PC-3 (cell line): Measurements from ENCODE around the gene LRRC66. TPM values are rescaled to one million over a fixed set of nuclear protein-coding genes. Genes with fewer than 3 reads are reported as not detected.

Source experiments
- ATAC-seq: fragments of 200-7000 bp; cut with Tn5 transposase; 2 replicates; pipeline ENCODE4 v1.9.1; 2020; ENCODE audit warnings: mild to moderate bottlenecking, moderate library complexity
- BruUV-seq: library from RNA; stranded (reverse); fragments of 400-500 nt; replicated peaks from 2 replicates; lab custom pipeline; 2021; lab: Mats Ljungman, UMichigan
- CTCF ChIA-PET: fragments of 300-600 bp; sonication (Branson Sonifier 250); formaldehyde crosslinking; loops from one replicate; lab custom pipeline; 2022; ENCODE audit warnings: antibody characterized with exemption; lab: Charles Lee
- POLR2A ChIA-PET: fragments of 300-600 bp; sonication (Branson Sonifier 250); formaldehyde crosslinking; loops from one replicate; lab custom pipeline; 2022; ENCODE audit warnings: antibody characterized with exemption; ENCODE audit not compliant: unreplicated experiment; lab: Charles Lee
- DNase-seq: peaks from one replicate; pipeline ENCODE4 v3.0.0-alpha.2; 2015
- H2AFZ ChIP-seq: fragments of 300-600 bp; sonication (generic); 2 replicates; pipeline ENCODE4 v1.6.0; 2016; ENCODE audit warnings: antibody characterized with exemption, low read length
- H3F3A ChIP-seq: fragments of 300-600 bp; sonication (generic); one replicate; pipeline ENCODE4 v1.6.0; 2017; ENCODE audit warnings: antibody characterized with exemption, low read length, control low read depth, mild to moderate bottlenecking; ENCODE audit not compliant: unreplicated experiment
- H3K27ac ChIP-seq: fragments of 300-600 bp; sonication (generic); 2 replicates; pipeline ENCODE4 v1.5.1; 2016; ENCODE audit warnings: mild to moderate bottlenecking, low read length
- H3K27me3 ChIP-seq: fragments of 300-600 bp; sonication (generic); 2 replicates; pipeline ENCODE4 v1.6.1; 2016; ENCODE audit warnings: low read length, mixed read lengths
- H3K36me3 ChIP-seq: fragments of 300-600 bp; sonication (generic); 2 replicates; pipeline ENCODE4 v1.6.1; 2016; ENCODE audit warnings: low read depth, mixed run types, low read length, mixed read lengths
- H3K4me1 ChIP-seq: fragments of 300-600 bp; sonication (generic); 2 replicates; pipeline ENCODE4 v1.5.1; 2016; ENCODE audit warnings: low read length; ENCODE audit not compliant: insufficient read depth
- H3K4me2 ChIP-seq: fragments of 300-600 bp; sonication (generic); 2 replicates; pipeline ENCODE4 v1.6.0; 2016; ENCODE audit warnings: low read length
- H3K4me3 ChIP-seq: fragments of 300-600 bp; sonication (generic); 2 replicates; pipeline ENCODE4 v1.5.1; 2016; ENCODE audit warnings: mild to moderate bottlenecking, low read length, mixed read lengths
- H3K79me2 ChIP-seq: fragments of 300-600 bp; sonication (generic); 2 replicates; pipeline ENCODE4 v1.6.1; 2017; ENCODE audit warnings: low read length, mixed read lengths
- H3K9ac ChIP-seq: fragments of 300-600 bp; sonication (generic); 2 replicates; pipeline ENCODE4 v1.6.0; 2016; ENCODE audit warnings: mild to moderate bottlenecking, low read length
- H3K9me2 ChIP-seq: fragments of 300-600 bp; sonication (generic); replicated peaks from 2 replicates; pipeline ENCODE4 v1.6.1; 2016; ENCODE audit warnings: mixed run types, low read length, mixed read lengths
- H3K9me3 ChIP-seq: fragments of 300-600 bp; sonication (generic); 2 replicates; pipeline ENCODE4 v1.6.1; 2016; ENCODE audit warnings: low read length, mixed read lengths
- H4K20me1 ChIP-seq: fragments of 300-600 bp; sonication (generic); 2 replicates; pipeline ENCODE4 v1.6.1; 2016; ENCODE audit warnings: low read length, mixed read lengths
- CTCF ChIP-seq: fragments of 300-600 bp; sonication (generic); conservative IDR thresholded peaks from 2 replicates; pipeline ENCODE4 v1.5.1; 2017; ENCODE audit warnings: antibody characterized with exemption, low read depth, mild to moderate bottlenecking, low read length
- EZH2 ChIP-seq: fragments of 300-600 bp; sonication (generic); IDR thresholded peaks from one replicate; pipeline ENCODE4 v1.6.1; 2017; ENCODE audit warnings: antibody characterized with exemption, mild to moderate bottlenecking, low read length; ENCODE audit not compliant: unreplicated experiment
- EZH2phosphoT487 ChIP-seq: fragments of 300-600 bp; sonication (generic); IDR thresholded peaks from 2 replicates; pipeline ENCODE4 v1.6.1; 2018; ENCODE audit warnings: mild to moderate bottlenecking, antibody characterized with exemption, low read length, borderline replicate concordance
- intact Hi-C: fragments of 100-400 bp; cut with micrococcal nuclease; formaldehyde crosslinking; loops from 2 replicates; pipeline ENCODE4 v1.9.0; 2023
- total RNA-seq: library from RNA; depleted of rRNA; stranded (reverse); fragments of >200 nt; gene quantifications from 2 replicates; pipeline ENCODE4 v1.2.3, GENCODE V29; 2014

Gene LRRC66
- total RNA-seq, 1 experiment from 2014 or later, result 1.1 TPM

- H3K9me2 ChIP-seq, result no peaks in the 10 kb centered on the region
- H3K27ac ChIP-seq, result 0 out of 2 replicates have a peak overlapping the region, but pooled peaks have one; percentile 16
- ChIA-PET CTCF (no interaction called here), POLR2A (interaction anchor here (1.2 kb wide), 1 partner anchor 9 kb away, joined by 5 read pairs; the partner anchor contains the start of gene SGCB)
- no peaks in the 10 kb centered on the region for H3K27me3 ChIP-seq
- DNase-seq, result peak; percentile 96
- intact Hi-C loops, result loop anchor here (1.0 kb wide), 2 partner anchors 8 to 73 kb away; no protein-coding TSS in a partner anchor
- H3F3A ChIP-seq, result peaks cover 4% of the 10 kb centered on the region
- peak; percentile 99 for ATAC-seq
- peaks cover 14% of the 10 kb centered on the region for H3K4me1 ChIP-seq
- H3K4me3 ChIP-seq, result no peak overlapping the region
- H3K9me3 ChIP-seq, result no peaks in the 10 kb centered on the region
- no peaks in the 10 kb centered on the region for H4K20me1 ChIP-seq
- no TSS peak for BruUV-seq
- H3K36me3 ChIP-seq, result peaks cover 37% of the 10 kb centered on the region
- no peak overlapping the region for H3K9ac ChIP-seq
- no peak overlapping the region for H2AFZ ChIP-seq
- no peak for TF ChIP-seq CTCF
- no peak for TF ChIP-seq EZH2phosphoT487
- no peak for TF ChIP-seq EZH2
- peak overlapping the region; percentile 22 for H3K4me2 ChIP-seq
- peaks cover 8% of the 10 kb centered on the region; the same call in 1 of the 2 replicates for H3K79me2 ChIP-seq
Measured at GRCh38 chr4:52028970-52029369, 8.8 kb upstream of the LRRC66 start.

GRCh38 chr4:52017814-52018213 is 2.3 kb downstream of the LRRC66 start:
- DNase-seq (no peak), ATAC-seq (no peak)
- H3K36me3 ChIP-seq, result peaks cover 1% of the 10 kb centered on the region; the same call in 1 of the 2 replicates
- H3K9me2 ChIP-seq, result no peaks in the 10 kb centered on the region
- no peaks in the 10 kb centered on the region for H3K27me3 ChIP-seq
- H3K27ac ChIP-seq, result no peak overlapping the region
- no TSS peak for BruUV-seq
- no peak overlapping the region for H3K9ac ChIP-seq
- TF ChIP-seq CTCF, result no peak
- no peak for TF ChIP-seq EZH2
- TF ChIP-seq EZH2phosphoT487, result no peak
- ChIA-PET POLR2A (no interaction called here), CTCF (no interaction called here)
- H2AFZ ChIP-seq, result no peak overlapping the region
- peaks cover 19% of the 10 kb centered on the region for H3K4me1 ChIP-seq
- peaks cover 3% of the 10 kb centered on the region for H3F3A ChIP-seq
- intact Hi-C loops, result no loop called here
- H4K20me1 ChIP-seq, result no peaks in the 10 kb centered on the region
- no peaks in the 10 kb centered on the region for H3K9me3 ChIP-seq
- H3K4me2 ChIP-seq, result no peak overlapping the region
- no peaks in the 10 kb centered on the region for H3K79me2 ChIP-seq
- H3K4me3 ChIP-seq, result no peak overlapping the region

- intact Hi-C loops, result no loop called here
- Histone ChIP-seq H3K9me3 (no peaks in the 10 kb centered on the region), H3K4me2 (no peak overlapping the region), H3K79me2 (no peaks in the 10 kb centered on the region), H3K9ac (no peak overlapping the region), H3K9me2 (no peaks in the 10 kb centered on the region), H3K27me3 (no peaks in the 10 kb centered on the region), H3F3A (peaks cover 3% of the 10 kb centered on the region), H3K27ac (no peak overlapping the region), H3K36me3 (no peaks in the 10 kb centered on the region), H2AFZ (no peak overlapping the region), H3K4me3 (no peak overlapping the region), H4K20me1 (no peaks in the 10 kb centered on the region), H3K4me1 (peaks cover 19% of the 10 kb centered on the region)
- DNase-seq (no peak), ATAC-seq (no peak)
- no TSS peak for BruUV-seq
- no peak for TF ChIP-seq EZH2
- TF ChIP-seq EZH2phosphoT487, result no peak
- no peak for TF ChIP-seq CTCF
- POLR2A ChIA-PET, result no interaction called here
- CTCF ChIA-PET, result no interaction called here
Measured at GRCh38 chr4:52016981-52017380, 3.2 kb downstream of the LRRC66 start.
